Measurements from ENCODE around the gene NELFCD. TPM values are rescaled to one million over a fixed set of nuclear protein-coding genes. Genes with fewer than 3 reads are reported as not detected.

NELFCD gene
- total and polyA plus RNA-seq, 9 of the 15 experiments (the other 6 are each of a cell fraction or from before 2014, with no cell fraction given): 11.7 to 163 (median 96.5) TPM

GRCh38 chr20:59032023-59032712, 51.1 kb downstream of the NELFCD start, which contains the start of gene ATP5F1E (continued):
- TF ChIP-seq HOMEZ (CRISPR knock-in tag; IDR thresholded peaks at IDR 0.05) (peak; percentile 95), GTF2F1 (IDR thresholded peaks at IDR 0.05; ENCODE audit: low read depth, low read length) (no peak), SRF (CRISPR knock-in tag; IDR thresholded peaks at IDR 0.05) (no peak; a peak in 1 of 4 replicates), RBFOX2 (IDR thresholded peaks at IDR 0.05; ENCODE audit: low read depth, low read length) (peak; percentile 98), FOXJ3 (CRISPR knock-in tag; IDR thresholded peaks at IDR 0.05) (no peak), WHSC1 (IDR thresholded peaks at IDR 0.05; ENCODE audit: low read length) (no peak), CGGBP1 (CRISPR knock-in tag; IDR thresholded peaks at IDR 0.05) (no peak), ZNF76 (CRISPR knock-in tag; IDR thresholded peaks at IDR 0.05; ENCODE audit: borderline replicate concordance) (peak; percentile 97), SMARCE1 (IDR thresholded peaks at IDR 0.05) (no peak), ZNF12 (CRISPR knock-in tag; IDR thresholded peaks at IDR 0.05) (no peak), ESRRA (IDR thresholded peaks at IDR 0.05; ENCODE audit: borderline replicate concordance, low read depth) (peak; percentile 95), MEIS2 (IDR thresholded peaks at IDR 0.05; ENCODE audit: partially characterized antibody) (peak; percentile 87), ZNF398 (CRISPR knock-in tag; IDR thresholded peaks at IDR 0.05) (peak; percentile 77; the same call in 1 of the 2 replicates), SREBF1 (IDR thresholded peaks at IDR 0.05; ENCODE audit: borderline replicate concordance, low read depth, low read length) (no peak), PCBP1 (IDR thresholded peaks at IDR 0.05; ENCODE audit: low read depth, low read length, poor library complexity, severe bottlenecking) (peak; percentile 33)
- TF ChIP-seq, protein P1, sequence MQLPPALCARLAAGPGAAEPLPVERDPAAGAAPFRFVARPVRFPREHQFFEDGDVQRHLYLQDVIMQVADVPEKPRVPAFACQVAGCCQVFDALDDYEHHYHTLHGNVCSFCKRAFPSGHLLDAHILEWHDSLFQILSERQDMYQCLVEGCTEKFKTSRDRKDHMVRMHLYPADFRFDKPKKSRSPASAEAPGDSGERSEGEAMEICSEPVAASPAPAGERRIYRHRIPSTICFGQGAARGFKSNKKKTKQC (CRISPR knock-in tag; IDR thresholded peaks at IDR 0.05): no peak
- TF ChIP-seq, protein P2, sequence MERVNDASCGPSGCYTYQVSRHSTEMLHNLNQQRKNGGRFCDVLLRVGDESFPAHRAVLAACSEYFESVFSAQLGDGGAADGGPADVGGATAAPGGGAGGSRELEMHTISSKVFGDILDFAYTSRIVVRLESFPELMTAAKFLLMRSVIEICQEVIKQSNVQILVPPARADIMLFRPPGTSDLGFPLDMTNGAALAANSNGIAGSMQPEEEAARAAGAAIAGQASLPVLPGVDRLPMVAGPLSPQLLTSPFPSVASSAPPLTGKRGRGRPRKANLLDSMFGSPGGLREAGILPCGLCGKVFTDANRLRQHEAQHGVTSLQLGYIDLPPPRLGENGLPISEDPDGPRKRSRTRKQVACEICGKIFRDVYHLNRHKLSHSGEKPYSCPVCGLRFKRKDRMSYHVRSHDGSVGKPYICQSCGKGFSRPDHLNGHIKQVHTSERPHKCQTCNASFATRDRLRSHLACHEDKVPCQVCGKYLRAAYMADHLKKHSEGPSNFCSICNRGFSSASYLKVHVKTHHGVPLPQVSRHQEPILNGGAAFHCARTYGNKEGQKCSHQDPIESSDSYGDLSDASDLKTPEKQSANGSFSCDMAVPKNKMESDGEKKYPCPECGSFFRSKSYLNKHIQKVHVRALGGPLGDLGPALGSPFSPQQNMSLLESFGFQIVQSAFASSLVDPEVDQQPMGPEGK (CRISPR knock-in tag; IDR thresholded peaks at IDR 0.05; ENCODE audit: borderline replicate concordance): peak; percentile 95; the same call in 1 of the 2 replicates
- TF ChIP-seq, protein P3, sequence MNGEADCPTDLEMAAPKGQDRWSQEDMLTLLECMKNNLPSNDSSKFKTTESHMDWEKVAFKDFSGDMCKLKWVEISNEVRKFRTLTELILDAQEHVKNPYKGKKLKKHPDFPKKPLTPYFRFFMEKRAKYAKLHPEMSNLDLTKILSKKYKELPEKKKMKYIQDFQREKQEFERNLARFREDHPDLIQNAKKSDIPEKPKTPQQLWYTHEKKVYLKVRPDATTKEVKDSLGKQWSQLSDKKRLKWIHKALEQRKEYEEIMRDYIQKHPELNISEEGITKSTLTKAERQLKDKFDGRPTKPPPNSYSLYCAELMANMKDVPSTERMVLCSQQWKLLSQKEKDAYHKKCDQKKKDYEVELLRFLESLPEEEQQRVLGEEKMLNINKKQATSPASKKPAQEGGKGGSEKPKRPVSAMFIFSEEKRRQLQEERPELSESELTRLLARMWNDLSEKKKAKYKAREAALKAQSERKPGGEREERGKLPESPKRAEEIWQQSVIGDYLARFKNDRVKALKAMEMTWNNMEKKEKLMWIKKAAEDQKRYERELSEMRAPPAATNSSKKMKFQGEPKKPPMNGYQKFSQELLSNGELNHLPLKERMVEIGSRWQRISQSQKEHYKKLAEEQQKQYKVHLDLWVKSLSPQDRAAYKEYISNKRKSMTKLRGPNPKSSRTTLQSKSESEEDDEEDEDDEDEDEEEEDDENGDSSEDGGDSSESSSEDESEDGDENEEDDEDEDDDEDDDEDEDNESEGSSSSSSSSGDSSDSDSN (IDR thresholded peaks at IDR 0.05; ENCODE audit: borderline replicate concordance in 1 of 2, low read depth in 2 of 2, low read length in 2 of 2): no peak; a peak in 1 of 4 replicates
